HG02759 (cell line): ENCODE results near the gene FOXO6.

Experiments
- ATAC-seq: cut with Tn5 transposase; IDR thresholded peaks from one replicate; pipeline ENCODE4 v1.9.1; 2021; ENCODE audit warnings: mild to moderate bottlenecking, moderate library complexity; ENCODE audit not compliant: unreplicated experiment

The FOXO6 gene

GRCh38 chr1:41397020-41397419 lies 35.8 kb downstream of the FOXO6 start:
- ATAC-seq: no peak

GRCh38 chr1:41397753-41398330 lies 36.6 kb downstream of the FOXO6 start:
- no peak for ATAC-seq

GRCh38 chr1:41399145-41399795 lies 38.0 kb downstream of the FOXO6 start:
- ATAC-seq: no peak

GRCh38 chr1:41400225-41400624 lies 39.0 kb downstream of the FOXO6 start:
- no peak for ATAC-seq

- ATAC-seq: no peak
These were observed 40.7 kb downstream of the FOXO6 start for GRCh38 chr1:41401899-41402298.

GRCh38 chr1:41404308-41404761 lies 43.1 kb downstream of the FOXO6 start:
- no peak for ATAC-seq

GRCh38 chr1:41407664-41408252 lies 46.5 kb downstream of the FOXO6 start:
- no peak for ATAC-seq

GRCh38 chr1:41408691-41409090 lies 47.5 kb downstream of the FOXO6 start:
- ATAC-seq: no peak

GRCh38 chr1:41409825-41410224 lies 48.6 kb downstream of the FOXO6 start:
- no peak for ATAC-seq

GRCh38 chr1:41410462-41410861 lies 49.2 kb downstream of the FOXO6 start:
- no peak for ATAC-seq

- ATAC-seq: no peak
These were observed 50.0 kb downstream of the FOXO6 start for GRCh38 chr1:41411229-41411628.

GRCh38 chr1:41412748-41413147 lies 51.5 kb downstream of the FOXO6 start:
- no peak for ATAC-seq

- no peak for ATAC-seq
These were observed 52.6 kb downstream of the FOXO6 start for GRCh38 chr1:41413748-41414281.

- no peak for ATAC-seq
These were observed 53.1 kb downstream of the FOXO6 start for GRCh38 chr1:41414296-41414695.

GRCh38 chr1:41414716-41415306 lies 53.6 kb downstream of the FOXO6 start:
- no peak for ATAC-seq

GRCh38 chr1:41416081-41416480 lies 54.8 kb downstream of the FOXO6 start:
- no peak for ATAC-seq

- ATAC-seq: no peak
These were observed 55.5 kb downstream of the FOXO6 start for GRCh38 chr1:41416552-41417334.

GRCh38 chr1:41417335-41417682 lies 56.1 kb downstream of the FOXO6 start:
- ATAC-seq: no peak

- ATAC-seq: no peak
These were observed 56.5 kb downstream of the FOXO6 start for GRCh38 chr1:41417746-41418145.

GRCh38 chr1:41418857-41419583 lies 57.8 kb downstream of the FOXO6 start:
- no peak for ATAC-seq
